Thyroid gland (tissue), 4 donors: ENCODE data around the gene MYO1A.

Experiments
- POLR2A ChIP-seq, 2 donors: fragments of 450-650 bp; IDR thresholded peaks; one replicate each; pipeline ENCODE4 v1.6.1; 2017; ENCODE audit warnings: antibody characterized with exemption in 2 of 2, mild to moderate bottlenecking in 2 of 2, moderate library complexity in 1 of 2
- TF ChIP-seq, protein P1 (sequence below), 6 experiments: fragments of 200-600 bp in 3 of 6; fragments of 450-650 bp in 3 of 6; sonication (generic) in 3 of 6; IDR thresholded peaks; one replicate each; pipeline ENCODE4 v1.5.1; 2016 to 2019; ENCODE audit warnings: antibody characterized with exemption in 6 of 6, mild to moderate bottlenecking in 2 of 6, inconsistent platforms in 1 of 6, moderate library complexity in 1 of 6

DNA sequence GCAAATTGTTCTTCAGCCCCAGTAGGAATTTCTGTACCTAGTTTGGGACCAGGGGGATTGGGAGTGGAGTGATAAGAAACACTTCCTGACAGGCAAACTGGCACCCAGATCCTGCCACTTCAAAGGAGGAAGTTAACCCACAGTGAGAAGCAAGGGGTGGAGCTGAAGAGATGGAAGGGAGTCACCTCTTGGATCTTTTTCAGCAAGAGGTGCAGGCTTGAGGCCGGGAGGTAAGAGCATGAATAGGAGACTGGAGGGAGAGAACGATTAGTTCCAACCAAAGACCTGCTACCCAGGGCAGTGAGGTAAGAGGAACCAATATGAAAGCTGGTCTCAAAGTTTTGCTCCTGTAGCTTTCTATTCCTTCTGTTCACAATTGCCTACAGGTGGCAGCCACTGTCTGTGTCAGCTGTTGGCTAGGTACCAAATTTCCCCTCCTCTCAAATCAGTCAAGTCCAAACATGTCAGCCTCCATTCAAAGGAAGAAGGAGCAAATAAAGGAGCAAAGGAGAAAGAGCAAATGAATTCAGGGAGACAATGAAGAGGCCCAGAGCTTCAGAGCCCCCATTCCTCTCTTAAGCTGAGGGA lies 18.7 kb downstream of the MYO1A start:
- TF ChIP-seq, protein P1, sequence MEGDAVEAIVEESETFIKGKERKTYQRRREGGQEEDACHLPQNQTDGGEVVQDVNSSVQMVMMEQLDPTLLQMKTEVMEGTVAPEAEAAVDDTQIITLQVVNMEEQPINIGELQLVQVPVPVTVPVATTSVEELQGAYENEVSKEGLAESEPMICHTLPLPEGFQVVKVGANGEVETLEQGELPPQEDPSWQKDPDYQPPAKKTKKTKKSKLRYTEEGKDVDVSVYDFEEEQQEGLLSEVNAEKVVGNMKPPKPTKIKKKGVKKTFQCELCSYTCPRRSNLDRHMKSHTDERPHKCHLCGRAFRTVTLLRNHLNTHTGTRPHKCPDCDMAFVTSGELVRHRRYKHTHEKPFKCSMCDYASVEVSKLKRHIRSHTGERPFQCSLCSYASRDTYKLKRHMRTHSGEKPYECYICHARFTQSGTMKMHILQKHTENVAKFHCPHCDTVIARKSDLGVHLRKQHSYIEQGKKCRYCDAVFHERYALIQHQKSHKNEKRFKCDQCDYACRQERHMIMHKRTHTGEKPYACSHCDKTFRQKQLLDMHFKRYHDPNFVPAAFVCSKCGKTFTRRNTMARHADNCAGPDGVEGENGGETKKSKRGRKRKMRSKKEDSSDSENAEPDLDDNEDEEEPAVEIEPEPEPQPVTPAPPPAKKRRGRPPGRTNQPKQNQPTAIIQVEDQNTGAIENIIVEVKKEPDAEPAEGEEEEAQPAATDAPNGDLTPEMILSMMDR (IDR thresholded peaks at IDR 0.05): no peak
- TF ChIP-seq POLR2A (IDR thresholded peaks at IDR 0.05): no peak
